Neuronal stem cell (in vitro differentiated cells): ENCODE data around the gene APBA1.

Source experiments
- DNase-seq: peaks from one replicate; pipeline ENCODE4 v3.0.0-alpha.2; 2013; ENCODE audit warnings: low spot score
- H2AFZ ChIP-seq: one replicate; pipeline ENCODE4 v1.6.1; 2013; ENCODE audit warnings: mild to moderate bottlenecking, low read length, inconsistent platforms
- H2AK5ac ChIP-seq: 2 replicates; pipeline ENCODE4 v1.6.1; 2013; ENCODE audit warnings: low read depth, mild to moderate bottlenecking, inconsistent platforms, low read length, moderate library complexity, mixed read lengths
- H2BK120ac ChIP-seq: 2 replicates; pipeline ENCODE4 v1.6.1; 2013; ENCODE audit warnings: low read depth, mild to moderate bottlenecking, inconsistent platforms, low read length, moderate library complexity, mixed read lengths
- H2BK12ac ChIP-seq: one replicate; pipeline ENCODE4 v1.6.1; 2013; ENCODE audit warnings: low read length, inconsistent platforms
- H2BK15ac ChIP-seq: 2 replicates; pipeline ENCODE4 v1.6.1; 2013; ENCODE audit warnings: mild to moderate bottlenecking, low read length, inconsistent platforms, mixed read lengths
- H2BK5ac ChIP-seq: one replicate; pipeline ENCODE4 v1.6.1; 2013; ENCODE audit warnings: inconsistent platforms, mild to moderate bottlenecking, low read length, moderate library complexity
- H3K14ac ChIP-seq: one replicate; pipeline ENCODE4 v1.6.1; 2013; ENCODE audit warnings: low read length, inconsistent platforms
- H3K18ac ChIP-seq: 2 replicates; pipeline ENCODE4 v1.6.1; 2013; ENCODE audit warnings: low read length, inconsistent platforms
- H3K23ac ChIP-seq: 2 replicates; pipeline ENCODE4 v1.6.1; 2013; ENCODE audit warnings: low read depth, mild to moderate bottlenecking, mixed read lengths, low read length, inconsistent platforms; ENCODE audit not compliant: poor library complexity
- H3K27ac ChIP-seq: replicated peaks from 3 replicates; pipeline ENCODE4 v1.5.1; 2013; ENCODE audit warnings: low read length, inconsistent platforms
- H3K27me3 ChIP-seq, 3 experiments: 2 replicates each; pipeline ENCODE4 v1.6.1; 2013; ENCODE audit warnings: low read length in 3 of 3, mild to moderate bottlenecking in 2 of 3, inconsistent platforms in 1 of 3, low read depth in 1 of 3, mixed read lengths in 1 of 3, moderate library complexity in 1 of 3; ENCODE audit not compliant: control insufficient read depth in 3 of 3, insufficient read depth in 3 of 3
- H3K36me3 ChIP-seq, 2 donors: replicated peaks in 1 of 2; 2 replicates each; pipeline ENCODE4 v1.6.1; 2013; ENCODE audit warnings: low read length in 2 of 2; ENCODE audit not compliant: control insufficient read depth in 2 of 2, insufficient read depth in 2 of 2
- H3K4ac ChIP-seq: 2 replicates; pipeline ENCODE4 v1.6.1; 2013; ENCODE audit warnings: inconsistent platforms, mild to moderate bottlenecking, low read length, moderate library complexity
- H3K4me1 ChIP-seq, 2 donors: 1 replicate in 1 of 2; 2 replicates in 1 of 2; pipeline ENCODE4 v1.6.1; 2013; ENCODE audit warnings: low read length in 2 of 2, low read depth in 1 of 2; ENCODE audit not compliant: control insufficient read depth in 2 of 2, insufficient read depth in 1 of 2
- H3K4me2 ChIP-seq: one replicate; pipeline ENCODE4 v1.6.1; 2013; ENCODE audit warnings: mild to moderate bottlenecking, low read length, inconsistent platforms; ENCODE audit not compliant: insufficient read depth, poor library complexity, severe bottlenecking
- H3K4me3 ChIP-seq, 2 donors: 2 replicates each; pipeline ENCODE4 v1.5.1; 2013; ENCODE audit warnings: low read length in 2 of 2, mild to moderate bottlenecking in 2 of 2, inconsistent platforms in 1 of 2, moderate library complexity in 1 of 2
- H3K79me1 ChIP-seq: one replicate; pipeline ENCODE4 v1.6.1; 2013; ENCODE audit warnings: low read depth, mild to moderate bottlenecking, inconsistent platforms, low read length, moderate library complexity
- H3K9ac ChIP-seq: one replicate; pipeline ENCODE4 v1.6.1; 2013; ENCODE audit warnings: mild to moderate bottlenecking, low read depth, low read length, inconsistent platforms; ENCODE audit not compliant: poor library complexity
- H3K9me3 ChIP-seq, 2 donors: replicated peaks in 1 of 2; 2 replicates each; pipeline versions ENCODE3 to v1.6.1; 2013; ENCODE audit warnings: low read length in 2 of 2, mild to moderate bottlenecking in 2 of 2, inconsistent platforms in 1 of 2, low read depth in 1 of 2, mixed read lengths in 1 of 2, moderate library complexity in 1 of 2; ENCODE audit not compliant: control insufficient read depth in 2 of 2, insufficient read depth in 1 of 2
- H4K8ac ChIP-seq: one replicate; pipeline ENCODE4 v1.6.1; 2013; ENCODE audit warnings: low read depth, mild to moderate bottlenecking, inconsistent platforms, low read length, moderate library complexity
- H4K91ac ChIP-seq: one replicate; pipeline ENCODE4 v1.6.1; 2013; ENCODE audit warnings: low read length, low read depth, mild to moderate bottlenecking, inconsistent platforms; ENCODE audit not compliant: poor library complexity
- WGBS, 2 donors: extraction: QIAGEN DNeasy Blood & Tissue Kit; methylation state at CpG; one replicate each; pipeline ENCODE4 v1.1.7; 2013; ENCODE audit warnings: missing lambda C conversion rate in 2 of 2, mixed read lengths in 1 of 2; ENCODE audit not compliant: insufficient read length in 2 of 2, insufficient replicate concordance in 1 of 2; ENCODE audit errors: extremely low coverage in 2 of 2; 5-methylcytosine and 5-hydroxymethylcytosine counted together

APBA1 gene

DNA sequence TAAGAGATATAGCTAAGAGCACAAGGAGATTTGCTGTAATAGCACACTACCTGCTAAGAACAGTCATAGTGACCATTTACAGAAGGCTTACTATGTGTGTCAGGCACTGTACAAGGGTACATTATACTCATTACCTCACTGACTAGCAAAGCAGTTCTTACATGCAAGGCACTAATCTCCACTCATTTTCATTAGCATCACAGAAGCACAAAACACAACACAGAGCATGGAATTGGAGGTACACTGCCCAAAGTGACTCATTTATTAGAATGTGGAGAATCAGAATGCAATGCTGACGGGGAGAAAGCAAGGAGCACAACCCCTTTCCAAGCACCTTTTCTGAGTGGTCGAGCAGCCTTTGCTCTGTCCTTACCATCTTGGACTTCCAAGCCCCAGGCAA is 177.4 kb downstream of the APBA1 start:
- no peak overlapping the region for H3K14ac ChIP-seq

DNA sequence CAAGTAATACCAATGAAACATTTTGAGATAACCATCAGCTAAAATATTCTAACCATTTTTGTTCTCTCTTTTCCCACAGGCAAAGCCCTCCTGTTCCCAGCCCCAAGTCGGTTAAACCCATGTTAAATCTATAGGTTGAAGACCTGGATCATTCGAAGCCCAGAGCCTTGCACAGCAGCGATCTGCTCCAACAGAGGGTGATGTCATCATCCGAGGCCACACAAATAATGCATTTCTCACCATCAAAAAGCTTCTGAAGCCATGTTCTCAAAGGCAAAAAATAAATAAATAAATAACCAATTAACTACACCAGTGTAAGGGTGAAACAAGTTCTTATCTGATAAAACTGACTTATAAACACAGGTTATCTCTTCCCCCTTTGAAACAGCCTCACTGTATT is 178.0 kb downstream of the APBA1 start:
- Histone ChIP-seq H2AFZ (no peak overlapping the region), H3K18ac (no peak overlapping the region), H3K79me1 (no peaks in the 10 kb centered on the region), H2BK12ac (no peak overlapping the region), H3K14ac (no peak overlapping the region), H3K27ac (no peak overlapping the region), H3K4me2 (no peak overlapping the region), H3K4me3 (no peak overlapping the region), H2BK120ac (no peak overlapping the region), H3K36me3 (no peaks in the 10 kb centered on the region), H3K27me3 (peaks cover 0 to 45% (median 0%) of the 10 kb centered on the region in 3 experiments), H2AK5ac (no peak overlapping the region), H3K23ac (no peak overlapping the region), H4K91ac (no peak overlapping the region), H3K9me3 (no peaks in the 10 kb centered on the region), H3K4ac (no peak overlapping the region), H3K4me1 (peaks cover 2 to 12% of the 10 kb centered on the region in 2 donors), H2BK5ac (no peak overlapping the region), H3K9ac (no peak overlapping the region), H2BK15ac (no peak overlapping the region), H4K8ac (no peak overlapping the region)
- no CpG with 5 or more reads among the region's 4 CpGs for WGBS, 2 donors
- DNase-seq, result no peak

More for the DNA sequence above, 177.4 kb downstream of the APBA1 start:
- H3K4me1 ChIP-seq, result peaks cover 4 to 12% of the 10 kb centered on the region in 2 donors
- no peaks in the 10 kb centered on the region for H3K79me1 ChIP-seq
- H4K91ac ChIP-seq, result no peak overlapping the region
- no peak overlapping the region for H3K4me3 ChIP-seq
- no peaks in the 10 kb centered on the region for H3K9me3 ChIP-seq
- no CpG with 5 or more reads among the region's 2 CpGs for WGBS, 2 donors
- no peak overlapping the region for H4K8ac ChIP-seq
- H2BK120ac ChIP-seq, result no peak overlapping the region
- no peak for DNase-seq
- no peak overlapping the region for H3K4me2 ChIP-seq
- no peak overlapping the region for H2BK12ac ChIP-seq
- no peak overlapping the region for H3K9ac ChIP-seq
- no peak overlapping the region for H2AK5ac ChIP-seq
- no peak overlapping the region for H2BK5ac ChIP-seq
- no peak overlapping the region for H3K4ac ChIP-seq
- no peak overlapping the region for H3K18ac ChIP-seq
- no peak overlapping the region for H2AFZ ChIP-seq
- H3K36me3 ChIP-seq, result no peaks in the 10 kb centered on the region
- H3K23ac ChIP-seq, result no peak overlapping the region
- H3K27ac ChIP-seq, result no peak overlapping the region
- H3K27me3 ChIP-seq, result peaks cover 0 to 47% (median 0%) of the 10 kb centered on the region in 3 experiments
- no peak overlapping the region for H2BK15ac ChIP-seq

DNA sequence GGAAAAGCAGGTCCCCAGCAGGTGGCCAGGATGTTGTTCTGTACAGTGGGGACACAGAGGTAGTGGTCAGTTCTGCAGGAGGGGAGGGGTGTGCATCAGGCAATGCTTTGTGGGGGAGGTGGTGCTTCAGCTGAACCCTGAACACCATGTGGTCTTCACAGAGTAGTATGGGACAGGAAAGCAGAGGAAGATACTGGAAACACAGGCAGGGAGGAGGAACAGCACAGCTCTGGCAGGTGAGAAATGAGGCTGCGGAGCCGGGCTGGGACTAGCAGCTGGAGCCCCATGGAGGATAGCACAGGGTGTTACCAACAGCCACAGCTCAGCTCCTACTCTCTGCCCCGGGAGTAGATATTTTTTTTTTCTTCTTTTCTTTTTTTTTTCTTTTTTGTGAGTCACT is 185.7 kb downstream of the APBA1 start:
- no peak overlapping the region for H3K4me3 ChIP-seq
- no peak overlapping the region for H3K4ac ChIP-seq
- no peak overlapping the region for H2BK15ac ChIP-seq
- H3K27ac ChIP-seq, result no peak overlapping the region
- H3K23ac ChIP-seq, result no peak overlapping the region
- peak overlapping the region; percentile 53 for H4K8ac ChIP-seq
- H2BK12ac ChIP-seq, result no peak overlapping the region
- H3K27me3 ChIP-seq, result peaks cover 0 to 2% (median 0%) of the 10 kb centered on the region in 3 experiments
- peaks cover 0 to 7% of the 10 kb centered on the region in 2 donors for H3K4me1 ChIP-seq
- no peaks in the 10 kb centered on the region for H3K79me1 ChIP-seq
- H3K18ac ChIP-seq, result peak overlapping the region; percentile 76
- no peak for DNase-seq
- no peak overlapping the region for H3K4me2 ChIP-seq
- WGBS, 2 donors, result no CpG with 5 or more reads among the region's 3 CpGs
- no peak overlapping the region for H3K14ac ChIP-seq
- no peaks in the 10 kb centered on the region for H3K9me3 ChIP-seq
- H2AK5ac ChIP-seq, result peak overlapping the region; percentile 0
- H3K9ac ChIP-seq, result no peak overlapping the region
- H3K36me3 ChIP-seq, result no peaks in the 10 kb centered on the region
- no peak overlapping the region for H2AFZ ChIP-seq
- no peak overlapping the region for H4K91ac ChIP-seq
- H2BK120ac ChIP-seq, result no peak overlapping the region
- H2BK5ac ChIP-seq, result no peak overlapping the region

DNA sequence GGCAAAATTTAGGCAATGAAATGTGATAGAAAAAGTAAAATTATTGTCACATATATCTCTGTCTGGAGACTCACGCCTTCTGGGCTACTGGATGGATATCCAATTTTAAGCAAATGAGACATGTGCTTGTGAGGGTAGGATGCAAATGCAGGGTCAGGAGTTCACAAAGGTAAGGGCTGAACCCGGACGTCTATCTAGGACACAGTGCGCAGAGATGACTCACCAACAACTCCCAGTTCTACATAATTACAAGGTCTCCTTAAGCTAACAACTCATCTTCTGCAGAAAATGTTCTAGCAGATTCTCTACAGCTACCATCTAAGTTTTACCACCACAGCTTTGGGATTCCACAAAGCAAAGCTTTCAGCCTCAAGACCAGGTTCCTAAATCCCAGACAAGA is 186.7 kb downstream of the APBA1 start:
- H2AK5ac ChIP-seq, result no peak overlapping the region
- no peak overlapping the region for H4K8ac ChIP-seq
- no CpG with 5 or more reads among the region's 4 CpGs for WGBS, 2 donors
- no peak overlapping the region for H3K4me3 ChIP-seq
- H3K4me2 ChIP-seq, result no peak overlapping the region
- no peak overlapping the region for H3K4ac ChIP-seq
- H3K27ac ChIP-seq, result no peak overlapping the region
- H3K27me3 ChIP-seq, result peaks cover 0 to 2% (median 0%) of the 10 kb centered on the region in 3 experiments
- no peak overlapping the region for H2BK120ac ChIP-seq
- no peak overlapping the region for H2BK15ac ChIP-seq
- H3K36me3 ChIP-seq, result no peaks in the 10 kb centered on the region
- peaks cover 0 to 7% of the 10 kb centered on the region in 2 donors for H3K4me1 ChIP-seq
- no peak overlapping the region for H3K9ac ChIP-seq
- H3K14ac ChIP-seq, result no peak overlapping the region
- no peaks in the 10 kb centered on the region for H3K9me3 ChIP-seq
- no peak overlapping the region for H2BK12ac ChIP-seq
- no peak overlapping the region for H2AFZ ChIP-seq
- DNase-seq, result no peak
- no peak overlapping the region for H3K18ac ChIP-seq
- no peak overlapping the region for H4K91ac ChIP-seq
- no peak overlapping the region for H2BK5ac ChIP-seq
- no peak overlapping the region for H3K23ac ChIP-seq
- H3K79me1 ChIP-seq, result no peaks in the 10 kb centered on the region
